HepG2 (cell line): ENCODE data around the gene CITED4. TPM values are rescaled to one million over a fixed set of nuclear protein-coding genes. Genes with fewer than 3 reads are reported as not detected.

Source experiments
- ATAC-seq: fragments of 200-7000 bp; cut with Tn5 transposase; 3 replicates; pipeline ENCODE4 v1.9.1; 2020; ENCODE audit warnings: mild to moderate bottlenecking, moderate library complexity
- BruUV-seq: library from RNA; stranded (reverse); fragments of 400-500 nt; replicated peaks from 2 replicates; lab custom pipeline; 2021; lab: Mats Ljungman, UMichigan
- CTCF ChIA-PET: fragments of 300-600 bp; formaldehyde crosslinking; extraction: SDS; loops from one replicate; lab custom pipeline; 2021; ENCODE audit warnings: low total read pairs, inconsistent platforms, low intra/inter-chr PET ratio; lab: Yijun Ruan, JAX
- POLR2A ChIA-PET: fragments of 350-600 bp; sonication (Branson Sonifier 250); formaldehyde crosslinking; loops from one replicate; lab custom pipeline; 2020; ENCODE audit warnings: antibody characterized with exemption, inconsistent platforms; lab: Yijun Ruan, JAX
- DNase-seq: peaks from one replicate; pipeline ENCODE4 v3.0.0-alpha.2; 2015; ENCODE audit warnings: low spot score
- FAIRE-seq: peaks from 3 replicates; lab custom pipeline; 2011; peaks lifted over from hg19 to GRCh38; lab: Jason Lieb, UNC
- H2AFZ ChIP-seq: one replicate; pipeline ENCODE4 v1.6.1; 2011; ENCODE audit warnings: low read length, inconsistent platforms
- H3K27ac ChIP-seq: fragments of 300-600 bp; 3 replicates; pipeline ENCODE4 v1.8.0; 2011; ENCODE audit warnings: mixed run types, mild to moderate bottlenecking, mixed read lengths, low read length, inconsistent platforms; ENCODE audit not compliant: insufficient read depth; ENCODE audit errors: extremely low read length
- H3K27me3 ChIP-seq, 2 experiments: fragments of 200-600 bp in 1 of 2; 2 replicates in 1 of 2; 3 replicates in 1 of 2; pipeline versions ENCODE4 v1.6.0 to v1.8.0; 2011; ENCODE audit warnings: low read length in 2 of 2, mild to moderate bottlenecking in 2 of 2, moderate library complexity in 2 of 2, inconsistent platforms in 1 of 2; ENCODE audit not compliant: insufficient read depth in 2 of 2, control insufficient read depth in 1 of 2
- H3K36me3 ChIP-seq, 2 experiments: fragments of 200-600 bp in 1 of 2; replicated peaks in 1 of 2; 2 replicates in 1 of 2; 3 replicates in 1 of 2; pipeline versions ENCODE4 v1.5.1 to v1.8.0; 2011; ENCODE audit warnings: low read length in 2 of 2, inconsistent platforms in 1 of 2; ENCODE audit not compliant: insufficient read depth in 2 of 2, control insufficient read depth in 1 of 2
- H3K4me1 ChIP-seq: 2 replicates; pipeline ENCODE4 v1.5.1; 2012; ENCODE audit warnings: low read length, inconsistent platforms; ENCODE audit not compliant: insufficient read depth
- H3K4me2 ChIP-seq: 2 replicates; pipeline ENCODE4 v1.6.0; 2011; ENCODE audit warnings: low read depth, low read length, inconsistent platforms
- H3K4me3 ChIP-seq, 3 experiments: fragments of 200-600 bp in 1 of 3; sonication (generic), shearing (Covaris generic) in 1 of 3; replicated peaks in 1 of 3; 2 replicates each; pipeline ENCODE4 v1.5.1; 2011 to 2016; ENCODE audit warnings: low read length in 3 of 3, inconsistent platforms in 2 of 3, low read depth in 2 of 3, mild to moderate bottlenecking in 2 of 3, control low read depth in 1 of 3, mixed read lengths in 1 of 3; ENCODE audit not compliant: insufficient read depth in 1 of 3
- H3K79me2 ChIP-seq: one replicate; pipeline ENCODE4 v1.6.1; 2011; ENCODE audit warnings: low read length, inconsistent platforms; ENCODE audit not compliant: insufficient read depth
- H3K9ac ChIP-seq: 2 replicates; pipeline ENCODE4 v1.6.0; 2011; ENCODE audit warnings: mild to moderate bottlenecking, low read depth, low read length, inconsistent platforms; ENCODE audit not compliant: insufficient read depth
- H3K9me3 ChIP-seq: 2 replicates; pipeline ENCODE4 v1.5.1; 2012; ENCODE audit warnings: mild to moderate bottlenecking, low read length
- H4K20me1 ChIP-seq: 2 replicates; pipeline ENCODE4 v1.6.0; 2011; ENCODE audit warnings: inconsistent platforms, mild to moderate bottlenecking, low read length, moderate library complexity; ENCODE audit not compliant: insufficient read depth
- BHLHE40 ChIP-seq: IDR thresholded peaks from 2 replicates; pipeline ENCODE4 v1.6.1; 2011; ENCODE audit warnings: low read length, improper control_type of control experiment
- HNRNPH1 ChIP-seq: fragments of 200-400 bp; formaldehyde crosslinking; optimal IDR thresholded peaks from 2 replicates; pipeline ENCODE3; 2017; ENCODE audit warnings: mild to moderate bottlenecking, low read depth, low read length
- NRL ChIP-seq: sonication (generic); formaldehyde crosslinking; IDR thresholded peaks from 2 replicates; pipeline ENCODE4 v1.5.0; 2020; ENCODE audit warnings: missing genetic modification reagents, mild to moderate bottlenecking, moderate library complexity, borderline replicate concordance
- U2AF1 ChIP-seq: fragments of 200-400 bp; formaldehyde crosslinking; optimal IDR thresholded peaks from 2 replicates; pipeline ENCODE3; 2017; ENCODE audit warnings: mild to moderate bottlenecking, low read depth, low read length
- ZBTB49 ChIP-seq: sonication (generic); formaldehyde crosslinking; IDR thresholded peaks from 2 replicates; pipeline ENCODE4 v1.4.0; 2020; ENCODE audit warnings: missing genetic modification reagents, borderline replicate concordance
- ZIK1 ChIP-seq: sonication (generic); formaldehyde crosslinking; IDR thresholded peaks from 2 replicates; pipeline ENCODE4 v1.5.0; 2020; ENCODE audit warnings: mild to moderate bottlenecking, low read depth, missing genetic modification reagents, borderline replicate concordance
- ZMAT3 ChIP-seq: sonication (generic); formaldehyde crosslinking; conservative IDR thresholded peaks from 2 replicates; pipeline ENCODE4 v1.7.0; 2021; ENCODE audit warnings: missing genetic modification reagents
- ZNF296 ChIP-seq: sonication (generic); formaldehyde crosslinking; conservative IDR thresholded peaks from 2 replicates; pipeline ENCODE4 v1.5.0; 2020; ENCODE audit warnings: mild to moderate bottlenecking, missing genetic modification reagents
- ZNF3 ChIP-seq: IDR thresholded peaks from 2 replicates; pipeline ENCODE4 v1.7.0; 2017; ENCODE audit warnings: inconsistent platforms
- ZNF331 ChIP-seq: sonication (generic); formaldehyde crosslinking; IDR thresholded peaks from 2 replicates; pipeline ENCODE4 v1.4.0; 2020; ENCODE audit warnings: missing genetic modification reagents
- ZNF343 ChIP-seq: sonication (generic); formaldehyde crosslinking; IDR thresholded peaks from 2 replicates; pipeline ENCODE4 v1.4.0; 2020; ENCODE audit warnings: mild to moderate bottlenecking, missing genetic modification reagents
- ZNF713 ChIP-seq: sonication (generic); formaldehyde crosslinking; IDR thresholded peaks from 2 replicates; pipeline ENCODE4 v1.4.0; 2020; ENCODE audit warnings: mild to moderate bottlenecking, missing genetic modification reagents
- WGBS: methylation state at CpG from one replicate; pipeline ENCODE4 v1.1.6; 2017; ENCODE audit warnings: low lambda C conversion rate; 5-methylcytosine and 5-hydroxymethylcytosine counted together
- in situ Hi-C: cut with HindIII; loops from 2 replicates; pipeline ENCODE4 v1.10.0; 2017; ENCODE audit warnings: low pct_unique_long_range_greater_than_20kb; ENCODE audit not compliant: extremely low pct_ligation_motif_present
- intact Hi-C: fragments of 100-400 bp; cut with micrococcal nuclease; formaldehyde crosslinking; loops from one replicate; pipeline ENCODE4 v1.10.0; 2022; ENCODE audit not compliant: unreplicated experiment
- polyA plus RNA-seq, 8 experiments: library from polyadenylated mRNA; depleted of rRNA in 3 of 8; stranded (reverse) in 7 of 8; unstranded in 1 of 8; fragments of >200 nt; fragmentation: Illumina TruSeq in 4 of 8; extraction: Trizol in 4 of 8; gene quantifications; 2 replicates each; pipeline versions ENCODE4 v1.2.1 to v1.2.3, GENCODE V29; 2011 to 2016; ENCODE audit warnings: low read depth in 4 of 8, missing spikeins in 1 of 8, mixed read lengths in 1 of 8; ENCODE audit not compliant: insufficient read depth in 1 of 8
- total RNA-seq, 5 experiments: library from RNA; depleted of rRNA; stranded (reverse); fragments of >200 nt; fragmentation: Illumina TruSeq; extraction: Trizol; gene quantifications; 2 replicates each; pipeline ENCODE4 v1.2.3, GENCODE V29; 2016; ENCODE audit warnings: low read depth in 1 of 5
- TF ChIP-seq, protein P1 (sequence below): conservative IDR thresholded peaks from 2 replicates; pipeline ENCODE4 v1.6.1; 2018; ENCODE audit warnings: missing genetic modification reagents

Gene CITED4
- total and polyA plus RNA-seq, 2 of the 13 experiments (the other 11 are each of a cell fraction or from before 2014, with no cell fraction given), result 1.5 to 9.9 TPM

GRCh38 chr1:40876436-40876761 is 14.2 kb upstream of the CITED4 start:
- BruUV-seq, result no TSS peak
- CTCF ChIA-PET, result no interaction called here
- ATAC-seq, result no peak
- Histone ChIP-seq H2AFZ (no peak overlapping the region), H3K4me2 (no peak overlapping the region), H3K27me3 (peaks cover under 1 to 4% of the 10 kb centered on the region in 2 experiments; a peak in 2 of 5 replicates), H3K9ac (no peak overlapping the region), H3K4me3 (no peak overlapping the region), H3K36me3 (no peaks in the 10 kb centered on the region), H3K4me1 (0 out of 2 replicates have a peak, but pooled peaks cover 7% of the 10 kb centered on the region), H3K27ac (no peak overlapping the region), H3K79me2 (no peaks in the 10 kb centered on the region), H4K20me1 (no peaks in the 10 kb centered on the region), H3K9me3 (peaks cover 9% of the 10 kb centered on the region)
- in situ Hi-C loops (no loop called here), intact Hi-C loops (no loop called here)
- DNase-seq, result no peak
- peak; percentile 100 for TF ChIP-seq ZNF331
- TF ChIP-seq, protein P1, sequence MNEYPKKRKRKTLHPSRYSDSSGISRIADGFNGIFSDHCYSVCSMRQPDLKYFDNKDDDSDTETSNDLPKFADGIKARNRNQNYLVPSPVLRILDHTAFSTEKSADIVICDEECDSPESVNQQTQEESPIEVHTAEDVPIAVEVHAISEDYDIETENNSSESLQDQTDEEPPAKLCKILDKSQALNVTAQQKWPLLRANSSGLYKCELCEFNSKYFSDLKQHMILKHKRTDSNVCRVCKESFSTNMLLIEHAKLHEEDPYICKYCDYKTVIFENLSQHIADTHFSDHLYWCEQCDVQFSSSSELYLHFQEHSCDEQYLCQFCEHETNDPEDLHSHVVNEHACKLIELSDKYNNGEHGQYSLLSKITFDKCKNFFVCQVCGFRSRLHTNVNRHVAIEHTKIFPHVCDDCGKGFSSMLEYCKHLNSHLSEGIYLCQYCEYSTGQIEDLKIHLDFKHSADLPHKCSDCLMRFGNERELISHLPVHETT, result no peak
- WGBS, result 21% methylated on average over 2 of the region's 2 CpGs
- POLR2A ChIA-PET, result interaction anchor here (0.8 to 1.9 kb wide), 3 partner anchors 14 to 62 kb away, joined by 3 to 11 read pairs (median 3); partner anchors contain the start of gene CITED4
- no peak for FAIRE-seq

DNA sequence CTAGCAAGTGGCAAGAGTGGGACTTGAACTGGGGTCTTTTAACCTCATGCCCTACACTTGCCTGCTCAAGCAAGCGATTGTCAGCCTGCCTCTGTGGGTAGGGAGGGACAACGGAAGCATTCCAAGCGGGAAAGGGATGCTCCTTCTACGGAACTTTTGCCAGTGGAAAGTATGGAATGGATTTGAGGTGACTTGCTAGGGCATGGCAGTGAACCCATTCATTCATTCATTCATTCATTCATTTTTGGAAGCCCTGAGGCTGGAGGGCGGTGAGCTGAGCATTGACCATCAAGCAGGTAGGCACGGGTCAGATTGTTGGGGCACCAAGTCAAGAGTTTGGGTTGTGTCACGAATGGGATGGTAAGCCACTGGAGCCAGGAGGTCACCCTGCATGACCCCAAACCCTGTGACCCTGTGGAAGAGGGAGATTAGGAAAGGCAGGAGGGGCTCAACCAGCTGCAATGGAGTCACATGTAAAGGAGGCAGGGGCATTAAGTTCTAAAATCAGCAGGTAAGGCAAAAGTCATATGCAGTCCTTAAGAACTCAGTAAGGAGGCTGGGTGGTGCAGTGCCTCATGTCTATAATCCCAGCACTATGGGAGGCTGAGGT is 11.8 kb upstream of the CITED4 start:
- CTCF ChIA-PET, result no interaction called here
- TF ChIP-seq ZNF713 (CRISPR knock-in tag) (no peak), ZMAT3 (no peak), HNRNPH1 (no peak), BHLHE40 (no peak), ZNF296 (CRISPR knock-in tag) (no peak), ZIK1 (CRISPR knock-in tag) (no peak), ZBTB49 (no peak), ZNF3 (CRISPR knock-in tag) (no peak), ZNF343 (CRISPR knock-in tag) (no peak), NRL (CRISPR knock-in tag) (no peak), U2AF1 (no peak)

More for the DNA sequence above, 11.8 kb upstream of the CITED4 start:
- intact Hi-C loops (no loop called here), in situ Hi-C loops (no loop called here)
- Histone ChIP-seq H3K9ac (no peak overlapping the region), H3K9me3 (peaks cover 9% of the 10 kb centered on the region), H2AFZ (no peak overlapping the region), H3K27me3 (no peaks in the 10 kb centered on the region), H3K4me2 (no peak overlapping the region), H3K36me3 (no peaks in the 10 kb centered on the region), H3K79me2 (no peaks in the 10 kb centered on the region), H3K27ac (no peak overlapping the region), H3K4me3 (no peak overlapping the region), H3K4me1 (0 out of 2 replicates have a peak, but pooled peaks cover 7% of the 10 kb centered on the region), H4K20me1 (no peaks in the 10 kb centered on the region)
- ATAC-seq (no peak), FAIRE-seq (no peak), DNase-seq (no peak)
- POLR2A ChIA-PET, result interaction anchor here (0.7 to 1.4 kb wide), 2 partner anchors 12 to 66 kb away, joined by 3 read pairs; partner anchors contain the start of gene CITED4
- BruUV-seq, result no TSS peak
- WGBS, result 75% methylated on average over 7 of the region's 7 CpGs
